Measurements from ENCODE around the gene PNPLA5. TPM values are rescaled to one million over a fixed set of nuclear protein-coding genes. Genes with fewer than 3 reads are reported as not detected.
"Not testable (repeated sequence)": the region's sequence is repeated elsewhere in the genome, so short reads cannot be mapped to it uniquely, and the experiment has no call there.

Gene PNPLA5
- total RNA-seq, 1 experiment from 2014 or later = not detected

DNA sequence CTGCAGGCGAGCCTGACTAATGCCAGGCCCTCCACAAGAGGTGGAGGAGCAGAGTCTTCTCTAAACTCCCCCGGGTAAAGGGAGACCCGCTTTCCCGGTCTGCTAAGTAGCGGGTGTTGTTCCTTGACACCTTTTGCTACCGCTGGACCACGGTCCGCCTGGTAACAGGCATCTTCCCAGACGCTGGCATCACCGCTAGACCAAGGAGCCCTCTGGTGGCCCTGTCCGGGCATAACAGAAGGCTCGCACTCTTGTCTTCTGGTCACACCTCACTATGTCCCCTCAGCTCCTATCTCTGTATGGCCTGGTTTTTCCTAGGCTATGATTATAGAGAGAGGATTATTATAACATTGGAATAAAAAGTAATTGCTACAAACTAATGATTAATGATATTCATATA lies 12.6 kb upstream of the PNPLA5 start:
- H3K9me3 ChIP-seq (ENCODE audit: insufficient read depth, low read depth); H4K20me1 ChIP-seq (ENCODE audit: insufficient read depth); H3K27ac ChIP-seq; H3K4me3 ChIP-seq; H3K36me3 ChIP-seq (ENCODE audit: low read depth); intact Hi-C loops (cut with micrococcal nuclease; ENCODE audit: unreplicated experiment); POLR2A ChIA-PET (ENCODE audit: unreplicated experiment); H3K9me2 ChIP-seq (ENCODE audit: insufficient read depth); H3K4me2 ChIP-seq; H3K27me3 ChIP-seq (ENCODE audit: insufficient read depth, low read depth); H2AFZ ChIP-seq; H3K79me2 ChIP-seq (ENCODE audit: low read depth); BruUV-seq (replicated peaks): not testable (repeated sequence)
- DNase-seq = peak in 1 of 2 experiments; percentile 68
- CTCF ChIA-PET = interaction anchor here (1.4 kb wide), 1 partner anchor 21 kb away, joined by 3 read pairs; no protein-coding TSS in a partner anchor
- TF ChIP-seq, protein P1, sequence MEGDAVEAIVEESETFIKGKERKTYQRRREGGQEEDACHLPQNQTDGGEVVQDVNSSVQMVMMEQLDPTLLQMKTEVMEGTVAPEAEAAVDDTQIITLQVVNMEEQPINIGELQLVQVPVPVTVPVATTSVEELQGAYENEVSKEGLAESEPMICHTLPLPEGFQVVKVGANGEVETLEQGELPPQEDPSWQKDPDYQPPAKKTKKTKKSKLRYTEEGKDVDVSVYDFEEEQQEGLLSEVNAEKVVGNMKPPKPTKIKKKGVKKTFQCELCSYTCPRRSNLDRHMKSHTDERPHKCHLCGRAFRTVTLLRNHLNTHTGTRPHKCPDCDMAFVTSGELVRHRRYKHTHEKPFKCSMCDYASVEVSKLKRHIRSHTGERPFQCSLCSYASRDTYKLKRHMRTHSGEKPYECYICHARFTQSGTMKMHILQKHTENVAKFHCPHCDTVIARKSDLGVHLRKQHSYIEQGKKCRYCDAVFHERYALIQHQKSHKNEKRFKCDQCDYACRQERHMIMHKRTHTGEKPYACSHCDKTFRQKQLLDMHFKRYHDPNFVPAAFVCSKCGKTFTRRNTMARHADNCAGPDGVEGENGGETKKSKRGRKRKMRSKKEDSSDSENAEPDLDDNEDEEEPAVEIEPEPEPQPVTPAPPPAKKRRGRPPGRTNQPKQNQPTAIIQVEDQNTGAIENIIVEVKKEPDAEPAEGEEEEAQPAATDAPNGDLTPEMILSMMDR (conservative IDR thresholded peaks at IDR 0.05) = peak; percentile 66
- H3K4me1 ChIP-seq (replicated peaks; ENCODE audit: insufficient read depth) = peaks cover 33% of the 10 kb centered on the region
- peaks cover 17% of the 10 kb centered on the region for H3F3A ChIP-seq (ENCODE audit: insufficient read depth, low read depth)

DNA sequence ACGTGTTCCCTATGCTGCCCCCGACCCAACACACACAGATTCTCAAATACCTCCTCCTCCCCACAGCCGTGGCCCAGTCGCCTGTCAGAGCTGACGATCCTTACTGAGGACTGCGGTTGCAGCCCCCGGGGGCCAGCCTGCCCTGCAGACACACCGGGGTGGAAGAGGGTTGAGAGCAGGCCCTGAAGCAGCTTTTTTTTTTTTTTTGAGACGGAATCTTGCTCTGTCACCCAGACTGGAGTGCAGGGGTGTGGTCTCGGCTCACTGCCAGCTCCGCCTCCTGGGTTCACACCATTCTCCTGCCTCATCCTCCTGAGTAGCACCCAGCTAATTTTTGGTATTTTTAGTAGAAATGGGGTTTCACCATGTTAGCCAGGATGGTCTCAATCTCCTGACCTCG lies 11.2 kb upstream of the PNPLA5 start:
- H4K20me1 ChIP-seq (ENCODE audit: insufficient read depth); H3K4me3 ChIP-seq; H3K27me3 ChIP-seq (ENCODE audit: insufficient read depth, low read depth); BruUV-seq (replicated peaks); H3K36me3 ChIP-seq (ENCODE audit: low read depth); H3K79me2 ChIP-seq (ENCODE audit: low read depth); H3K9me3 ChIP-seq (ENCODE audit: insufficient read depth, low read depth); H3K9me2 ChIP-seq (ENCODE audit: insufficient read depth); H2AFZ ChIP-seq: not testable (repeated sequence)
- ChIA-PET CTCF (interaction anchor here (0.6 to 0.7 kb wide), 2 partner anchors 83 to 183 kb away, joined by 6 to 9 read pairs; no protein-coding TSS in a partner anchor), POLR2A (ENCODE audit: unreplicated experiment) (interaction anchor here (0.6 kb wide), 1 partner anchor 490 kb away, joined by 33 read pairs; no protein-coding TSS in a partner anchor)
- Histone ChIP-seq H3F3A (ENCODE audit: insufficient read depth, low read depth) (peaks cover 30% of the 10 kb centered on the region), H3K27ac (peak overlapping the region; percentile 79), H3K4me2 (peak overlapping the region; percentile 67), H3K4me1 (replicated peaks; ENCODE audit: insufficient read depth) (peaks cover 47% of the 10 kb centered on the region)
- intact Hi-C loops (cut with micrococcal nuclease; ENCODE audit: unreplicated experiment) = loop anchor here (2.0 kb wide), 1 partner anchor 18 kb away; no protein-coding TSS in a partner anchor
- peak; percentile 59 to 68 for DNase-seq

DNA sequence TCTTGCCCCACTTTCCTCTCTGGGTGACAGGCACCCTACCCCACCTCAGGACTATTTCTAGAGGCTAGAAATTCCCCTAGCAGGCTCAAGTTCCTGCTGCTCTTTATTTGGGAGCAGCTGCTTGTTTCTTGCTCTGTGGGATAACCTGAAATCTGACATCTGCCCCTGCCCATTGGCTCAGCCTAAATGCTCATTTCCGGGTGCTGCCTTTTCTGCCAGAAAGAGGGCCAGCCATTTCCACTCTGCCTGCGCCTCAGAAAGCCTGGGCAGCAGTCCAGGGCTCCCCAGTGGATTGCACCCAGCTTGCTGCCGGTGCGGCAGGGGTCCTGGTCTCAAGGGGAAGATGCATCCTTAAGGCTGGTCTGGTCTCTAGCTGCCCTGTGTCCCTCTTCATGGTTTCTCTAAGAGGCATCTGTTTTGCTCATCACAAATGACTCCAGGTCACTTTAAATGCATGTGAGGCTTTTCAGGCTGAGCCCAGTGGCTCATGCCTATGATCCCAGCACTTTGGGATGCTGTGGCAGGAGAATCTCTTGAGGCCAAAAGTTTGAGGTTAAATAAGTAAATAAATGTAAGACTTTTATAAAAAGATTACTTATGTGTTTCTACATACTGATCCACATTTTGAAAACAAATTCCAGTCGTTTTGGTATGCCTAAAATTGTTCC lies 10.3 kb upstream of the PNPLA5 start:
- H3K4me2 ChIP-seq = peak overlapping the region; percentile 67
- POLR2A ChIA-PET (ENCODE audit: unreplicated experiment) = no interaction called here
- TF ChIP-seq, protein P1 (conservative IDR thresholded peaks at IDR 0.05) = no peak
- TF ChIP-seq EZH2 (IDR thresholded peaks at IDR 0.05; ENCODE audit: low read depth) = no peak
- BruUV-seq (replicated peaks) = no TSS peak
- H3K4me1 ChIP-seq (replicated peaks; ENCODE audit: insufficient read depth) = peaks cover 55% of the 10 kb centered on the region
- H3F3A ChIP-seq (ENCODE audit: insufficient read depth, low read depth) = peaks cover 36% of the 10 kb centered on the region
- H3K9me2 ChIP-seq (ENCODE audit: insufficient read depth) = no peaks in the 10 kb centered on the region
- peak overlapping the region; percentile 79 for H3K27ac ChIP-seq
- no peaks in the 10 kb centered on the region for H3K27me3 ChIP-seq (ENCODE audit: insufficient read depth, low read depth)
- no peaks in the 10 kb centered on the region for H3K79me2 ChIP-seq (ENCODE audit: low read depth)
- intact Hi-C loops (cut with micrococcal nuclease; ENCODE audit: unreplicated experiment) = loop anchor here (2.0 kb wide), 1 partner anchor 19 kb away; no protein-coding TSS in a partner anchor
- DNase-seq = peak; percentile 56 to 93
- no peaks in the 10 kb centered on the region for H4K20me1 ChIP-seq (ENCODE audit: insufficient read depth)
- no peak overlapping the region for H3K4me3 ChIP-seq
- no peak overlapping the region for H2AFZ ChIP-seq
- H3K9me3 ChIP-seq (ENCODE audit: insufficient read depth, low read depth) = no peaks in the 10 kb centered on the region
- H3K36me3 ChIP-seq (ENCODE audit: low read depth) = no peaks in the 10 kb centered on the region
- CTCF ChIA-PET = interaction anchor here (0.5 kb wide), 1 partner anchor 715 kb away, joined by 6 read pairs; no protein-coding TSS in a partner anchor
